ENCODE measurements around the gene AURKAIP1. TPM values are rescaled to one million over a fixed set of nuclear protein-coding genes. Genes with fewer than 3 reads are reported as not detected.

Gene AURKAIP1
- total and polyA plus RNA-seq, 3 donors from 2014 or later = 224 to 328 (median 313) TPM

DNA sequence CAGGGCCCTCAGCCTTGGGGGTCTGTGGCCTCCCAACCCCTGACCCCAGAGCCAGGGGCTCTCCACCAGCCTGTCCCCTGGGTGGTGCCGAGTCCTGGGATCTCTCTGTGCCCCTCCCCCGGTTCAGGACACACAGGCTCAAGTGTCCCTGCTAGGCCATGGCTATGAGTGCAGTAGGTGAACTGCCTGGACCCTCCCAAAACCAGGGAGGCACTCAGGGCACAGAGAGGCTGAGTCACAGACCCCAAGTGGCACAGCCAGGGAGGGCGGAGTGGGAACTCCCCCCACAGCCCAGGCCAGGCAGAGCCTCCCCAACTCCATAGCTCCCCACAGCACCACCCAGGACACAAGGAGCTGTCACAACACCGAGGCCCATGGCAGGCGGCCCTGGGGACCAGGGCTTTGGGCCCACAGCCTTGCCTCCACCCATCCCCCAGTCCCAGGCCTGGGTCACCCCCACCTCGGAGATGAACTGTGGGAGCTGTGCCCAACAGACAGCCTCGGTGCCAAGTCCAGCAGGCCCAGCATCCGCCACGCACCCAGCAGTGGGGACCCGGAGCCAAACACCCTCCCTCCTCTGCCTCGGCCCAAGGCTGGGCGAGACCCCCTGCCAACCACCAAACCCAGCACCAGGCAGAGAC, 29.0 kb downstream of the AURKAIP1 start:
- H3K4me1 ChIP-seq = peaks cover 33% of the 10 kb centered on the region
- no peaks in the 10 kb centered on the region for H3K9me3 ChIP-seq
- H3K27ac ChIP-seq = no peak overlapping the region
- H3K4me3 ChIP-seq = no peak overlapping the region
- TF ChIP-seq POLR2A (IDR thresholded peaks at IDR 0.05) = no peak
- TF ChIP-seq, protein P1, sequence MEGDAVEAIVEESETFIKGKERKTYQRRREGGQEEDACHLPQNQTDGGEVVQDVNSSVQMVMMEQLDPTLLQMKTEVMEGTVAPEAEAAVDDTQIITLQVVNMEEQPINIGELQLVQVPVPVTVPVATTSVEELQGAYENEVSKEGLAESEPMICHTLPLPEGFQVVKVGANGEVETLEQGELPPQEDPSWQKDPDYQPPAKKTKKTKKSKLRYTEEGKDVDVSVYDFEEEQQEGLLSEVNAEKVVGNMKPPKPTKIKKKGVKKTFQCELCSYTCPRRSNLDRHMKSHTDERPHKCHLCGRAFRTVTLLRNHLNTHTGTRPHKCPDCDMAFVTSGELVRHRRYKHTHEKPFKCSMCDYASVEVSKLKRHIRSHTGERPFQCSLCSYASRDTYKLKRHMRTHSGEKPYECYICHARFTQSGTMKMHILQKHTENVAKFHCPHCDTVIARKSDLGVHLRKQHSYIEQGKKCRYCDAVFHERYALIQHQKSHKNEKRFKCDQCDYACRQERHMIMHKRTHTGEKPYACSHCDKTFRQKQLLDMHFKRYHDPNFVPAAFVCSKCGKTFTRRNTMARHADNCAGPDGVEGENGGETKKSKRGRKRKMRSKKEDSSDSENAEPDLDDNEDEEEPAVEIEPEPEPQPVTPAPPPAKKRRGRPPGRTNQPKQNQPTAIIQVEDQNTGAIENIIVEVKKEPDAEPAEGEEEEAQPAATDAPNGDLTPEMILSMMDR (IDR thresholded peaks at IDR 0.05) = no peak
- WGBS, 2 donors = 55 to 57% methylated on average over 6 to 11 of the region's 12 CpGs
- no peaks in the 10 kb centered on the region for H3K36me3 ChIP-seq (ENCODE audit: low read depth, missing control alignments)
- DNase-seq = no peak
- H3K27me3 ChIP-seq = no peaks in the 10 kb centered on the region
- intact Hi-C loops (cut with DNase I; ENCODE audit: low total_unique reads) = no loop called here

DNA sequence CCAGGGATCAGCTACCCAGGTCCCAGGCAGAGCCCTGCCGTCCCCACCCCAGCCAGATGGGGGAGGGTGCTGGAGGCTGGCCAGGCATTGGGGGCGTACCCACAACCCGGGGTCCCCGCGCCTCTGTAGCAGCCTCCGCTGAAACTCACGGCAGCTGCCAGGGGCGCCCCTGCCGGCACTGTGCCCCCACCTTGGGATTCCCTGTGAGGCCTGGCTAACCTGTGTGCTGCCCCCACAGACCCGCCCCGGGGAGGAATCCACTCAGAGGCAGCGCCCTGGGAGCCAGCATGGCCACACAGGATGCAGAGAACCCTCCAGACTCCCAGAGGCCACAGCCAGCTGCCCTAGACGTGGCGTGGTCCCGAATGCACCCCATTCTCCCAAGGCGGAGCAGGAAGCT, 29.6 kb downstream of the AURKAIP1 start:
- DNase-seq = no peak
- TF ChIP-seq, protein P1 (IDR thresholded peaks at IDR 0.05) = no peak
- TF ChIP-seq POLR2A (IDR thresholded peaks at IDR 0.05) = no peak
- intact Hi-C loops (cut with DNase I; ENCODE audit: low total_unique reads) = no loop called here
- Histone ChIP-seq H3K36me3 (ENCODE audit: low read depth, missing control alignments) (no peaks in the 10 kb centered on the region), H3K27ac (no peak overlapping the region), H3K4me1 (peaks cover 33% of the 10 kb centered on the region), H3K27me3 (no peaks in the 10 kb centered on the region), H3K9me3 (no peaks in the 10 kb centered on the region), H3K4me3 (no peak overlapping the region)
- 38 to 86% methylated on average over 7 to 13 of the region's 16 CpGs for WGBS, 2 donors

DNA sequence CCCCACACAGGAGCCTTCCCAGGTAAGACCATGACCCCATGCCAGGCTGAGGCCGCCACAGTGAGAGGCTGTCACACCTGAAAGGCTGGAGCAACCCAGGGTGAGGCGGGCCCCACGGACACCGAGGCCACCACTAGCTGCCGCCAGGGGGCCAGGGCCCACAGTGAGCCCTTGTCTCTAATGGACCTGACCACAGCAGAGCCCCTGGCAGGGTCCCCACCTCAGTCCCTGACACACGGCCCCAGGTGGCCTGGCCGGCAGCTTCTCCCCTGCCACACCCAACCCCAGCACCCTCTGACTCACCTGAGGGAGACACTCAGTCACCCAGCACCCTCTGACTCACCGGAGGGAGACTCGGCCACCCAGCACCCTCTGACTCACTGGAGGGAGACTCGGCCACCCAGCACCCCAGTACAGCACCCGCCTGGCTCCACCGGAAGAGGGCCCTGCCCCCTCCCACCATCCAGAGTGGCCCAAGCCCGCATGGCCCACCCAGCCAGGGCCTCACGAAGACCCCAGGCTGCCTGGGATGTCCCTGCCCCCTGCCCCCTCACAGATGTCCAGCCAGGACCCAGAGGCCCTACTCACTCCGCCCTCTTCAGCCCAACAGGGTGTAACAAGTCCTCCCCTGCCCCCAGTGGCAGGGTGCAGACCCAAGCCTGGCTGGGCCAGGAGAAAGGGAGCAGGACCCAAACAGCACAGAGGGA, 30.2 kb downstream of the AURKAIP1 start:
- no peak for DNase-seq
- Histone ChIP-seq H3K27me3 (no peaks in the 10 kb centered on the region), H3K27ac (no peak overlapping the region), H3K4me3 (no peak overlapping the region), H3K36me3 (ENCODE audit: low read depth, missing control alignments) (no peaks in the 10 kb centered on the region), H3K4me1 (peaks cover 33% of the 10 kb centered on the region), H3K9me3 (no peaks in the 10 kb centered on the region)
- WGBS, 2 donors = 76% methylated on average over 15 of the region's 15 CpGs; no CpG with 5 or more reads in 1 of the 2 donors
- intact Hi-C loops (cut with DNase I; ENCODE audit: low total_unique reads) = no loop called here
- no peak for TF ChIP-seq POLR2A (IDR thresholded peaks at IDR 0.05)

DNA sequence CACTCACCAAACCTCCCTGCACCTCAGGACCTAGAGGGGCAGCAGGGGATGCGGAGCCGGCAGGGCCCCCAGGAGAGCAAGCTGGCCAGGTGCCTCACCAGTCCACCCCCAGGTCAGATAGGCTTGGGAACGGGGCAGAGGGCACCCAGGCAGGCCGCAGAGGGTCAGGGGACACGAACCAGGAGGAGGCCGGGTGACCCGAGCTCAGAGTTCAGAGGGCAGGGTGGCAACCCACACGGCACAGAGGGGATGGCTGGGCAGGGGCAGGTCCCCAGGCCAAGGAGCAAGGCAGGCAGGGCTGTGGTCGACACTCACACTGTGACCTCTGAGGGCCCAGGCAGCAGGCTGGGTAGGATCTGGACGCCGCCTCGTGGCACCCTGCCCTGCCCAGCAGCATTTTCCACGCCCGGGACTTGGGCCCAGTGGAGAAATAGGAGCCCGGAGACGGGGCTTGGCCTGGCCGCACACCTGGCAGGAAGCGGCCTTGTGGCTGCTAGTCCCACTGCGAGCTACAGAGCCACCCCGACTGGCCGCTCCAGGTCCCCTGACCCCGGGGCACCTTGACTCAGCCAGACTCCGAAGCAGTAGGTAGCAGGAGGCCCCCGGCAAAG, 31.1 kb downstream of the AURKAIP1 start:
- H3K27ac ChIP-seq = no peak overlapping the region
- no peaks in the 10 kb centered on the region for H3K27me3 ChIP-seq

More for the DNA sequence above, 31.1 kb downstream of the AURKAIP1 start:
- TF ChIP-seq, protein P1 (IDR thresholded peaks at IDR 0.05) = no peak
- no peak for TF ChIP-seq POLR2A (IDR thresholded peaks at IDR 0.05)
- intact Hi-C loops (cut with DNase I; ENCODE audit: low total_unique reads) = no loop called here
- Histone ChIP-seq H3K4me3 (no peak overlapping the region), H3K9me3 (no peaks in the 10 kb centered on the region), H3K36me3 (ENCODE audit: low read depth, missing control alignments) (no peaks in the 10 kb centered on the region), H3K4me1 (peaks cover 33% of the 10 kb centered on the region)
- 89 to 100% methylated on average over 1 to 24 of the region's 24 CpGs for WGBS, 2 donors
- DNase-seq = no peak

Data from testis (tissue), 3 donors.